ENCODE data around the gene NAGLU.

GRCh38 chr17:42529061-42529460 lies 7.0 kb upstream of the NAGLU start:
- TF ChIP-seq, protein P1, sequence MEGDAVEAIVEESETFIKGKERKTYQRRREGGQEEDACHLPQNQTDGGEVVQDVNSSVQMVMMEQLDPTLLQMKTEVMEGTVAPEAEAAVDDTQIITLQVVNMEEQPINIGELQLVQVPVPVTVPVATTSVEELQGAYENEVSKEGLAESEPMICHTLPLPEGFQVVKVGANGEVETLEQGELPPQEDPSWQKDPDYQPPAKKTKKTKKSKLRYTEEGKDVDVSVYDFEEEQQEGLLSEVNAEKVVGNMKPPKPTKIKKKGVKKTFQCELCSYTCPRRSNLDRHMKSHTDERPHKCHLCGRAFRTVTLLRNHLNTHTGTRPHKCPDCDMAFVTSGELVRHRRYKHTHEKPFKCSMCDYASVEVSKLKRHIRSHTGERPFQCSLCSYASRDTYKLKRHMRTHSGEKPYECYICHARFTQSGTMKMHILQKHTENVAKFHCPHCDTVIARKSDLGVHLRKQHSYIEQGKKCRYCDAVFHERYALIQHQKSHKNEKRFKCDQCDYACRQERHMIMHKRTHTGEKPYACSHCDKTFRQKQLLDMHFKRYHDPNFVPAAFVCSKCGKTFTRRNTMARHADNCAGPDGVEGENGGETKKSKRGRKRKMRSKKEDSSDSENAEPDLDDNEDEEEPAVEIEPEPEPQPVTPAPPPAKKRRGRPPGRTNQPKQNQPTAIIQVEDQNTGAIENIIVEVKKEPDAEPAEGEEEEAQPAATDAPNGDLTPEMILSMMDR (IDR thresholded peaks at IDR 0.05) = no peak
- no peak for TF ChIP-seq EP300 (IDR thresholded peaks at IDR 0.05)
- no peak for TF ChIP-seq POLR2AphosphoS5 (IDR thresholded peaks at IDR 0.05)
- no peak for TF ChIP-seq POLR2A (IDR thresholded peaks at IDR 0.05)
